ENCODE data around the gene NISCH. TPM values are rescaled to one million over a fixed set of nuclear protein-coding genes. Genes with fewer than 3 reads are reported as not detected.
A peak's percentile ranks its signal among the peaks of the same experiment; 100 is the strongest.
"Not testable (repeated sequence)": the region's sequence is repeated elsewhere in the genome, so short reads cannot be mapped to it uniquely, and the experiment has no call there.

Gene NISCH
- total RNA-seq, 2 donors from 2014 or later = 80.2 to 81.7 TPM

DNA sequence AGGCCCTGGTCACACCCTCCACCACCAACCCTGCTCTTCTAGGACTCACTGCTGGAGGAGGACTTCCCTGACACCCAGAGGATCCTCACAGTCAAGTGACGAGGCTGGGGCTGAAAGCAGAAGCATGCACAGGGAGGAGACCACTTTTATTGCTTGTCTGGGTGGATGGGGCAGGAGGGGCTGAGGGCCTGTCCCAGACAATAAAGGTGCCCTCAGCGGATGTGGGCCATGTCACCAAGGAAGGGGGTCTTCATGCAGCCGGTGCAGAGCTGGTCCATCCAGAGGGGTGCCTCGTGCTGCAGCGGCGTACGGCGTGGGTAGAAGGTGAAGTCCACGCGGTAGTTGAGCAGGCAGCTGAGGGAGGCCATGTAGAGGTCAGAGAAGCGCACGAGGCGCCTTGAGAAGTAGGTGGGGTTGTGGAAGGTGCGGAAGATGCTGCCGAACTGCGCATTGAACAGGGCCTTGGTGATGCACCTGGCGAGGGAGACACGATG, 68.9 kb downstream of the NISCH start:
- no peaks in the 10 kb centered on the region for H3K4me1 Mint-ChIP-seq (ENCODE audit: low read depth)
- DNase-seq (no peak), ATAC-seq (replicated peaks in 1 of 2) (no peak)
- no peak overlapping the region for H3K4me3 Mint-ChIP-seq
- H3K27me3 Mint-ChIP-seq (ENCODE audit: low read depth) = no peaks in the 10 kb centered on the region
- H3K36me3 Mint-ChIP-seq (ENCODE audit: insufficient read depth in 2 of 2) = peaks cover 0 to 2% of the 10 kb centered on the region in 2 donors
- H3K27ac Mint-ChIP-seq = no peak overlapping the region
- no peaks in the 10 kb centered on the region for H3K9me3 Mint-ChIP-seq

DNA sequence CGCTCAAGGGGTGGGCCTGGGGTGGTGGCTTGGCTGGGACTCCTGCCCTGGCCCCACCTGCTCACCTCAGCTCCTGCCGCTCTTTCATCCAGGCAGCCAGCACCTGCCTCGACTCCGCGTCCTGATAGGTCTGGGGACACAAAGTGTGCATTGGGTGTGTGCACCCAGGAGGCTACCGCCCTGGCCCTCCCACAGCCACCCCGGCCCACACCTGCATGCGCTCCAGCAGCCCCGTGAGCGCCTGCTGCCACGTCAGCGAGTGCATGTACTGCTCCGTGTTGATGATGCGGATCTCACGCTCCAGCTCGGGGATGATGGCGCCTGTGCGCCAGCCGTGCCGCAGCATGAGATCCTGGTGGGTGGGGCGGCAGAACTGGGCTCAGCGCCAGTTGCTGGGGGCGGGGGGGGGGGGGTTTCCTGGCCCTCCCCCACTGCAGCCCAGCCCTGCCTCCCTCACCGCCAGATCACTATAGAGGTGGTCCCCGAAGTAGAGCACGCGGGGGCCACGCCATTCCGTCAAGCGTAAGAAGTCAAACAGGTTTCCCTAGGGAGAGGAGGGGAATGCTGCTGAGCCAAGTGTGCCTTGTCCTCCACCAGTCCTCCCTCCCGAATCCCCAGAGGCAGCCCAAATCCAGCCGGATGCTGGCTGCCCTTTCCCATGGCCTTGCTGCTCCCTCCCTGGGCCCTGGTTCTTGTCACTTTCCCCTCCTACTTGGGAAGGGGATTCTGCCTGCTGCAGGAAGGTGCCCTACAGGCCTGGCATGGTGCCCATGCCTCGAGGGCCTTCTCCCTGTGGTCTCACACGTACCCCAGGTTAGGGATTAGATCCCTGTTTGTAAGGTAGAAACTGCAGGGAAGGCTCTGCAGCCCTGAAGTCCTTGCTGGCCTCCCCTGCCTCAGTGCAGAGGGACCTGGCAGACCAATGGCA, 69.6 kb downstream of the NISCH start:
- no peak for DNase-seq

GRCh38 chr3:52525680-52526561, 70.5 kb downstream of the NISCH start:
- no peak for ATAC-seq (replicated peaks in 1 of 2)
- H3K36me3 Mint-ChIP-seq (ENCODE audit: insufficient read depth in 2 of 2) = peaks cover 0 to 2% of the 10 kb centered on the region in 2 donors
- H3K4me3 Mint-ChIP-seq = no peak overlapping the region
- no peak for DNase-seq
- no peaks in the 10 kb centered on the region for H3K27me3 Mint-ChIP-seq (ENCODE audit: low read depth)
- no peaks in the 10 kb centered on the region for H3K4me1 Mint-ChIP-seq (ENCODE audit: low read depth)
- no peak overlapping the region for H3K27ac Mint-ChIP-seq
- H3K9me3 Mint-ChIP-seq = no peaks in the 10 kb centered on the region

More for the DNA sequence above, 69.6 kb downstream of the NISCH start:
- Mint-ChIP-seq H3K9me3 (no peaks in the 10 kb centered on the region), H3K36me3 (ENCODE audit: insufficient read depth in 2 of 2) (peaks cover 0 to 2% of the 10 kb centered on the region in 2 donors), H3K27me3 (ENCODE audit: low read depth) (no peaks in the 10 kb centered on the region), H3K4me1 (ENCODE audit: low read depth) (no peaks in the 10 kb centered on the region), H3K4me3 (no peak overlapping the region), H3K27ac (no peak overlapping the region)
- no peak for ATAC-seq (replicated peaks in 1 of 2)

DNA sequence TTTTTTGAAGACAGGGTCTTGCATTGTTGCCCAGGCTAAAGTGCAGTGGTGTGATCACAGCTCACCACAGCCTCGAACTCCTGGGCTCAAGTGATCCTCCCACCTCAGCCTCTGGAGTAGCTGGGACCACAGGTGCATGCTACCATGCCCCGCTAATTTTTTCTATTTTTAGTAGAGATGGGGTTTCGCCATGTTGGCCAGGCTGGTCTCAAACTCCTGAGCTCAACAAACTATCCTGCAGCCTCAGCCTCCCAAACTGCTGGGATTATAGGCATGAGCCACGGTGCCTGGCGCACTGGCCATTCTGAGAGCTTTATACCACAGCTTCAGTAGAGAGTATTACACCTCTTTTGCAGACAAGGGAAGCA, 71.3 kb downstream of the NISCH start:
- H3K9me3 Mint-ChIP-seq; H3K27me3 Mint-ChIP-seq (ENCODE audit: low read depth); H3K27ac Mint-ChIP-seq; DNase-seq; H3K36me3 Mint-ChIP-seq (ENCODE audit: insufficient read depth in 2 of 2); H3K4me1 Mint-ChIP-seq (ENCODE audit: low read depth); H3K4me3 Mint-ChIP-seq; ATAC-seq (replicated peaks in 1 of 2): not testable (repeated sequence)

GRCh38 chr3:52527039-52527731, 71.8 kb downstream of the NISCH start:
- no peaks in the 10 kb centered on the region for H3K4me1 Mint-ChIP-seq (ENCODE audit: low read depth)
- no peak overlapping the region for H3K27ac Mint-ChIP-seq
- ATAC-seq (replicated peaks in 1 of 2) (no peak), DNase-seq (no peak)
- H3K9me3 Mint-ChIP-seq = no peaks in the 10 kb centered on the region
- peaks cover 0 to 2% of the 10 kb centered on the region in 2 donors for H3K36me3 Mint-ChIP-seq (ENCODE audit: insufficient read depth in 2 of 2)
- H3K27me3 Mint-ChIP-seq (ENCODE audit: low read depth) = no peaks in the 10 kb centered on the region
- no peak overlapping the region for H3K4me3 Mint-ChIP-seq

DNA sequence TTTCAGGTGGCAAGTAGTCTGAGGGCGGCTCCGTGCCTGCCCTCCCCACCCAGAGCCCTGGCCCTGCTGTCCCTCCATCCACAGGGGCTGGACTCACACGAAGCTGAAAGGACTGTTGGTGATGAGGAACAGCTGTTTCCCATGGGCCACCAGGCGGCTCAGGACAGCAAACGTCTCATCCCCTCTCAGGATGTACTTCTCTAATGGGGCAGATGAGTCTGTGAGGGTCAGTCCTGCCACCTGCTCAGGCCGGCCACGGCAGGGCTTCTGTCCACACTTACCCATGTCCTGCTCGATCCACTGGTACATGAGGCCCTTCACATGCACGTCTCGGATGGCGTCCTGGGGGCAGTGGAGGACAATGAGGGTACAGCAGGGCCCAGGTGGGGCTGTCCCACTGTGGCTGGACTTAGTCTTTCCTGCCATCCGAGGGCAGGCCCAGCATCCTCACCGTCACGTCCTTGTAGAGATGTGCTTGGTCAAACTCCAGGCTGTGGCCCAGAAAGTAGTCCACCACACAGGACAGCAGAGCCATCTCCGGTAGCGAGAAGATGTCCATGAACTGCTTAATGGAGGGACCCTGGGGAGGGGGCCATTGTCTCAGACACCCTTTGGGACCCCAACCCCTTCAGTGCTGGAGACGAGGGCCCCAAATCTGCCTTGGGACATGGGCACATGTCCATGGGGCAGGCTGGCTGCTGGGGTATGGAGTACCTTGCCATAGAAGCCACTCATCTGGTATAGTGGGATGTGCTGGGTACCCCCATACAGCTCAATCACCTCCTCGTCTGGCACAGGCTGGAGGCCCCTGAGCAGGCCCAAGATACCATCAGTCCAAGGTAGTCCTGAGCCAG, 72.6 kb downstream of the NISCH start:
- peaks cover 0 to 2% of the 10 kb centered on the region in 2 donors for H3K36me3 Mint-ChIP-seq (ENCODE audit: insufficient read depth in 2 of 2)
- H3K9me3 Mint-ChIP-seq = no peaks in the 10 kb centered on the region
- no peak overlapping the region for H3K27ac Mint-ChIP-seq
- DNase-seq = peak in 1 of 2 donors; percentile 0
- H3K27me3 Mint-ChIP-seq (ENCODE audit: low read depth) = no peaks in the 10 kb centered on the region
- H3K4me3 Mint-ChIP-seq = no peak overlapping the region
- no peaks in the 10 kb centered on the region for H3K4me1 Mint-ChIP-seq (ENCODE audit: low read depth)
- ATAC-seq (replicated peaks in 1 of 2) = no peak

DNA sequence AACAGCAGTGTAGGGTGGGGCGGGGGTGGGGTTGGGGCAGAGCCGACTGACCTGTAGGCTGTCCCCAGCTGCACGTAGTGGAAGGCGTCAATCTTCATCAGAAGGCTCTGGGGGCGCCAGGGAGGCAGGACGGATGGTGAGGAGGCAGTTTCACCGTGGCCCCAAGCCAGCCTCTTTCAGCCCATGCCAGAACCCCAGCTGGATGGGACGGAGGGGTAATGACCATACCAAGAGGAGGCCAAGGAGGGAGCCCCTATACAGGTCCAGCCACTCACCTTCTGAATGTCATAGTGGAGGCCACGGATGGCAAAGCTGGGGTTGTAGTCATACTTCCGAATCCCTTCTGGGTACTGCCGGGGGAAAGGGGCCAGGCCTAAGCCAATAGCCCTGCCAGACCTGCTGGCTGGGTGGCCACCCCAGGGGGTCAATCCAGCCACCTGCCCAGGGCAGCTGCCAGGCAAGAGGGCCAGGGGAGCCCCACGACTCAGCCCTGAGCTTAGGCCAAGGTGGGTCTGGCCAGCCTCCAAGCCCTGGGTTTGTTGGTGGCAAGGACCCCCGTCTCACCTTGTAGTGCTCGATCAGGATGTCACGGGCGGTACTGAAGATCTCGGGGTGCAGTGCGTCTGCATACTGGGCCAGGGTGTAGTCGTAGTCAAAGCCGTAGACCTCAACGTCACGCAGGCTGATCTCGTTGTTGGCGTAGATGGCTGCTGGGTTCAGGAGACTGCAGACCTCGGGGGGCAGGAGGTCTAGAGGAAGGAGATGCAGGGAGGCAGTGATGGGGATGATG, 73.4 kb downstream of the NISCH start:
- DNase-seq (peak in 1 of 2 donors; percentile 0), ATAC-seq (replicated peaks in 1 of 2) (no peak)
- Mint-ChIP-seq H3K9me3 (no peaks in the 10 kb centered on the region), H3K4me1 (ENCODE audit: low read depth) (no peaks in the 10 kb centered on the region), H3K27me3 (ENCODE audit: low read depth) (no peaks in the 10 kb centered on the region), H3K27ac (no peak overlapping the region), H3K36me3 (ENCODE audit: insufficient read depth in 2 of 2) (peaks cover 0 to 2% of the 10 kb centered on the region in 2 donors), H3K4me3 (no peak overlapping the region)

DNA sequence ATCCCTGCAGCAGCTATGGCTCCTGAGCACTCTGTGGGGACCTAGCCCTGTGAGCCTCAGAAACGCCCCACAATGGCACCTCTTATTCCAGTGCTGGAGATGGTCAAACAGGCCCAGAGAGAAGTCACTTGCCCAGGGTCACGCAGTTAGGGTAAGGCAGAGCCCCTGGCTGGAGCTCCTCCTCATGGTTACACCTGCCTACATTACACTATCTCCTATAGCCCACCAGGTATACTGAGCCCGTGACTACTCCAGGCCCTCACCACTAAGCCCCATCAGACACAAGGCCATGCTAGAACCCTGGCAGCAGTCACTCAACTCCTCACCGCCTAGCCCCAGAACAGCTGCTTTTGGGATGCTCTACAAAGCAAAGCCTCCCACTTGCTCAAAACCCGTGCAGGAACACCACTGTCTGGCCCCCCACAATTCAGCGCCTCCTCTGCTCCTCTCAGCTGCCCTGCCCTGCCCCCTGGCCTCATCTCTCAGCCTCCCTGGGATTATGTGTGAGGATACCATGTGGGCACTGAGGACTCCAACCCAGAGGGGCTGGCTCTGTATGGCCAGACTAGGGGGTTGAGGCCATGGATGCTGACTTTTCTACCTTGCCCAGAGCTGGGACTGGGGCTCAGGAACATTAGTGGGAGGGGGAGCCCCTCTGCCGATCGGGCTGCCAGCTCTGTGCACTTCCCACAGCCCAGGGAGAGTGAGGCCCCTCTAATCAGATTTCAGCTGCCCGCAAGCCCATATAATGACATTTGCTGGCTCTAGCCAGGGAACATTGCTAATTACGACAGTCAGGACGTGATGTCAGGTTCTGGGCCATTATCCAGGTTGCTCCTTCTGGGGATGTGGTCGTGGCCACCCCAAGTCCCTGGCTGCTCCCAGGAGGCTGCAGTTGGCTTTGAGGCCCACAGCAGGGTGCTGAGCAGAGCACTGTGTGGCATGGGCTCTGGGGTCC, 74.3 kb downstream of the NISCH start:
- H3K36me3 Mint-ChIP-seq (ENCODE audit: insufficient read depth in 2 of 2) = no peaks in the 10 kb centered on the region
- ATAC-seq (replicated peaks in 1 of 2) (no peak), DNase-seq (peak in 1 of 2 donors; percentile 0)
- no peaks in the 10 kb centered on the region for H3K4me1 Mint-ChIP-seq (ENCODE audit: low read depth)
- no peaks in the 10 kb centered on the region for H3K9me3 Mint-ChIP-seq
- H3K4me3 Mint-ChIP-seq = no peak overlapping the region
- no peak overlapping the region for H3K27ac Mint-ChIP-seq
- H3K27me3 Mint-ChIP-seq (ENCODE audit: low read depth) = no peaks in the 10 kb centered on the region

- no peak overlapping the region for H3K4me3 Mint-ChIP-seq
- ATAC-seq (replicated peaks in 1 of 2) = no peak
- no peaks in the 10 kb centered on the region for H3K9me3 Mint-ChIP-seq
- peaks cover 11% of the 10 kb centered on the region for H3K4me1 Mint-ChIP-seq (ENCODE audit: low read depth)
- H3K27me3 Mint-ChIP-seq (ENCODE audit: low read depth) = no peaks in the 10 kb centered on the region
- H3K36me3 Mint-ChIP-seq (ENCODE audit: insufficient read depth in 2 of 2) = peaks cover 0 to 2% of the 10 kb centered on the region in 2 donors
- peak in 1 of 2 donors; percentile 0 for DNase-seq
- H3K27ac Mint-ChIP-seq = no peak overlapping the region
Measured at GRCh38 chr3:52530918-52531826, 75.8 kb downstream of the NISCH start.

GRCh38 chr3:52531860-52532516, 76.6 kb downstream of the NISCH start:
- H3K27ac Mint-ChIP-seq = peak overlapping the region; percentile 77
- H3K4me3 Mint-ChIP-seq = peak overlapping the region; percentile 82 to 88
- H3K4me1 Mint-ChIP-seq (ENCODE audit: low read depth) = peaks cover 14% of the 10 kb centered on the region

More at GRCh38 chr3:52531860-52532516, 76.6 kb downstream of the NISCH start:
- Mint-ChIP-seq H3K36me3 (ENCODE audit: insufficient read depth in 2 of 2) (peaks cover 2% of the 10 kb centered on the region in 2 donors), H3K9me3 (no peaks in the 10 kb centered on the region), H3K27me3 (ENCODE audit: low read depth) (no peaks in the 10 kb centered on the region)
- DNase-seq = peak in 1 of 2 donors; percentile 5
- no peak for ATAC-seq (replicated peaks in 1 of 2)
